GM13977 (cell line): ENCODE results near the gene MPDU1.
"Not testable (repeated sequence)": the region's sequence is repeated elsewhere in the genome, so short reads cannot be mapped to it uniquely, and the experiment has no call there.

Experiments used
- DNase-seq: peaks from one replicate; pipeline ENCODE4 v3.0.0; 2012; ENCODE audit warnings: low spot score
- in situ Hi-C: fragments of 300-500 bp; cut with MboI; formaldehyde crosslinking; loops from one replicate; pipeline ENCODE4 v1.12.0; 2022; ENCODE audit warnings: low sequenced_read_pairs, low pct_unique_long_range_greater_than_20kb, mixed read lengths, inconsistent platforms; ENCODE audit not compliant: unreplicated experiment
- TF ChIP-seq, protein P1 (sequence below): IDR thresholded peaks from 2 replicates; pipeline ENCODE4 v1.5.1; 2012; ENCODE audit warnings: mild to moderate bottlenecking, control low read depth; ENCODE audit not compliant: insufficient read depth; ENCODE audit errors: extremely low read depth, missing control alignments

The MPDU1 gene

DNA sequence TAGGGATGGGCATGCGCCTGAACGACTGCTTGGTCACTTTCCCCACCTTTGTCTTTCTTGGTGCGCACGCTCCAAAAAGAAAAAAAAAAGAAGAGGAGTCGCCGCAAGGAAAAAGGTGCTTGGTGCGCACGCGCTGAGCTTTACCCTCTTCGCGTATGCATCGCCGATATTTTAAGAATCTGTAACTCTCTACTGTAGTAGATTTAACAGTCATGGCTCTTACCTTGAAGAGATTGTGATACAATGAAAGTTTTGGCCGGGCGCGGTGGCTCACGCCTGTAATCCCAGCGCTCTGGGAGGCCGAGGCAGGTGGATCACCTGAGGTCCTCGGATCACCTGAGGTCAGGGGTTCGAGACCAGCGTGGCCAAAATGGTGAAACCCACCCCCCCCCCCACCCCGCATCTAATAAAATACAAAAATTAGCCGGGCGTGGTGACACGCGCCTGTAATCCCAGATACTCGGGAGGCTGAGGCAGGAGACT, 31.7 kb downstream of the MPDU1 start:
- DNase-seq: no peak
- TF ChIP-seq, protein P1, sequence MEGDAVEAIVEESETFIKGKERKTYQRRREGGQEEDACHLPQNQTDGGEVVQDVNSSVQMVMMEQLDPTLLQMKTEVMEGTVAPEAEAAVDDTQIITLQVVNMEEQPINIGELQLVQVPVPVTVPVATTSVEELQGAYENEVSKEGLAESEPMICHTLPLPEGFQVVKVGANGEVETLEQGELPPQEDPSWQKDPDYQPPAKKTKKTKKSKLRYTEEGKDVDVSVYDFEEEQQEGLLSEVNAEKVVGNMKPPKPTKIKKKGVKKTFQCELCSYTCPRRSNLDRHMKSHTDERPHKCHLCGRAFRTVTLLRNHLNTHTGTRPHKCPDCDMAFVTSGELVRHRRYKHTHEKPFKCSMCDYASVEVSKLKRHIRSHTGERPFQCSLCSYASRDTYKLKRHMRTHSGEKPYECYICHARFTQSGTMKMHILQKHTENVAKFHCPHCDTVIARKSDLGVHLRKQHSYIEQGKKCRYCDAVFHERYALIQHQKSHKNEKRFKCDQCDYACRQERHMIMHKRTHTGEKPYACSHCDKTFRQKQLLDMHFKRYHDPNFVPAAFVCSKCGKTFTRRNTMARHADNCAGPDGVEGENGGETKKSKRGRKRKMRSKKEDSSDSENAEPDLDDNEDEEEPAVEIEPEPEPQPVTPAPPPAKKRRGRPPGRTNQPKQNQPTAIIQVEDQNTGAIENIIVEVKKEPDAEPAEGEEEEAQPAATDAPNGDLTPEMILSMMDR: no peak
- in situ Hi-C loops: no loop called here

DNA sequence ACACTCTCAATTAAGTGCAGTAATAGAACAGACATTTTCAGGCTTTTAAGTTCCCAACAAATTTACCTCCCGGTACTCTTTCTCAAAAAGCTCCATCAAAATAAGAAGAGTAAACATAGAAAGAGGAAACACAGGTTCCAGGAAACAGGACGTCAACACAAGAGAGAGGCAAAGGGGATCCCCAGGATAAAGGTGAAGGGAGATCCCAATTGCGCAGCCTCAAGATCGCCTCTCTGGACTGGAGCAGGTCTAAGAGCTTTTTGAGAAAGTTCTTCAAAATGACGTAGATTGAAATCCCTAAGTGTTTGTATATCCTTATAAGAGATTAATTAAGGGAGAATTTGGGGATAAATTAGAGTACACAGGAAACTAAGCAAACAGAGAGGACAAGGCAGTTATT, 35.0 kb downstream of the MPDU1 start:
- TF ChIP-seq, protein P1: no peak
- no peak for DNase-seq
- in situ Hi-C loops: no loop called here

DNA sequence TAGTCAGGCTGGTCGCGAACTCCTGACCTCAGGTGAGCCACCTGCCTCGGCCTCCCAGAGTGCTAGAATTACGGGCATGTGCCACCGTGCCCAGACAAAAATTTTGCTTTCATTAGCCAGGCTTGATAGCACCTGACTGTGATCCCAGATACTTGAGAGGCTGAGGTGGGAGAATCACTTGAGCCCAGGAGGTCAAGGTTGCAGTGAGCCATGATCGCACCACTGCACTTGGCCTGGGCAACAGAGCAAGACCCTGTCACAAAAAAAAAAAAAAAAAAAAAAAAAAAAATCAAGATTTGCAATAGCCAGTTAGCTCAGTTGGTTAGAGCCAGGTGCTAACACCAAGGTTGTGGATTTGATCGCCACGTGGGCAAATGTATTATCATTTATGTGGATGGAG, 37.2 kb downstream of the MPDU1 start:
- no peak for DNase-seq
- TF ChIP-seq, protein P1: no peak
- in situ Hi-C loops: no loop called here

DNA sequence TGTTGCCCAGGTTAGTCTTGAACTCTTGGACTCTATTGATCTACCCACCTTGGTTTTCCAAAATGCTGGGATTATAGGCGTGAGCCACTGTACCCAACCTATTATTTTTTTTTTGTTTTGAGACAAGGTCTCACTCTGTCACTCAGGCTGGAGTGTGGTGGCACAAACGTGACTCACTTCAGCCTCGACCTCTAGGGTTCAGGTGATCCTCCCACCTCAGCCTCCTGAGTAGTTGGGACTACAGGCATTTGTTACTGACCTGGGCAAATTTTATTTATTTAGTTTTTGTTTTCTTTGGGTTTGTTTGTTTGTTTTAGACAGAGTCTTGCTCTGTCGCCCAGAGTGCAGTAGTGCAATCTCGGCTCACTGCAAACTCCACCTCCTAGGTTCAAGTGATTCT, 40.0 kb downstream of the MPDU1 start:
- in situ Hi-C loops: no loop called here
- TF ChIP-seq, protein P1: no peak
- DNase-seq: no peak

DNA sequence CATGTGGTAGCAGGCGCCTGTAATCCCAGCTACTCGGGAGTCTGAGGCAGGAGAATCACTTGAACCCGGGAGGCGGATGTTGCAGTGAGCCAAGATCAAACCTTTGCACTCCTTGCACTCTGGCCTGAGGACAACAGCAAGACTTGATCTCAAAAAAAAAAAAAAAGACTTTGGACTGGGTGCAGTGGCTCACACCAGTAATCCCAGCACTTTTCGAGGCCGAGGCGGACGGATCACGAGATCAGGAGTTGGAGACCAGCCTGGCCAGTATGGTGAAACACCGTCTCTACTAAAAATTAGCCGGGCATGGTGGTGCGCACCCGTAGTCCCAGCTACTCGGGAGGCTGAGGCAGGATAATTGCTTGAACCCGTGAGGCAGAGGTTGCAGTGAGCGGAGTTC, 42.1 kb downstream of the MPDU1 start:
- DNase-seq, in situ Hi-C loops: not testable (repeated sequence)

DNA sequence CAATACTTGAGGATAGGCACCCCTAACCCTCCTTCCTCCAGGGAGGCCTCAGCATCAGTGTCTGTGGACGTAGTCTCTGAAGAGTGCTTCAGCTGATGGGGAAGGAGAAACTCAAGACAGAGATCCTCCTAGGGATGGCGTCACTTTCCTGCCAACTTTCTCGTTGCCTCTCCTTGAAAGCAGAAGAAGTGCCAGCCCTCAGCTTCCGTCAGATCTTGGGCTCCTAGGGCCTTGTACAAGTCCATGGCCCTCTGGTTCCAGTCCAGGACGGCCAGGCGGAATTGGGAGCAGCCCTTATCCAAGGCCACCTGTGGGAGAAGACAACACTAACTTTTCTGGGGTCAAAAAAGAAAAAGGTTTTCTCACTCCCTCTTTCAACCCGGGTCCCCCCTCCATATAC, 42.7 kb downstream of the MPDU1 start:
- TF ChIP-seq, protein P1: no peak
- in situ Hi-C loops: no loop called here
- DNase-seq: no peak

DNA sequence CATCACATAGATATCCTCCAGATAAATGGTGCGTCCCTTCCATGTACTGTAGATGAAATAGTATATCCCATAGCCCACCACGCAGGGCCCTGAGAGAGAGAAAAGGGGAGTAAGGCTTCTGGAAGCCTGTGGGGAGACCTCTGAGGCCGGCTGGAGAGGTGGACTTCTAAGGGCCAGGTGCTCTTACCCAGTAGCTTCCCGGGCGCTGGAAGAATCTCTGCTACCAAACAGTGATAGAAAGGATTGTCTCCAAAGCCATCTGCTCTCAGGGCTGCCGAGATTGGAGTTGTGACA, 43.3 kb downstream of the MPDU1 start:
- DNase-seq: no peak
- TF ChIP-seq, protein P1: no peak
- in situ Hi-C loops: no loop called here
